HCT116 (cell line): ENCODE measurements around the gene OR2H1. TPM values are rescaled to one million over a fixed set of nuclear protein-coding genes. Genes with fewer than 3 reads are reported as not detected.

ENCODE experiments used
- ATAC-seq: fragments of 200-7000 bp; cut with Tn5 transposase; 2 replicates; pipeline ENCODE4 v1.9.1; 2020; ENCODE audit warnings: mild to moderate bottlenecking, moderate library complexity
- BruUV-seq: library from RNA; stranded (reverse); fragments of 400-500 nt; replicated peaks from 2 replicates; lab custom pipeline; 2021; lab: Mats Ljungman, UMichigan
- CTCF ChIA-PET: fragments of 300-600 bp; sonication (Branson Sonifier 250); formaldehyde crosslinking; loops from one replicate; lab custom pipeline; 2021; ENCODE audit warnings: antibody characterized with exemption; lab: Charles Lee
- POLR2A ChIA-PET: fragments of 300-600, 350-600 bp; sonication (Branson Sonifier 250); formaldehyde crosslinking; loops from one replicate; lab custom pipeline; 2021; ENCODE audit warnings: antibody characterized with exemption; lab: Charles Lee
- RAD21 ChIA-PET, 2 experiments: fragments of 300-600 bp; sonication (Branson Sonifier 250); formaldehyde crosslinking; loops; one replicate each; lab custom pipeline; 2023; ENCODE audit warnings: low total read pairs in 2 of 2; ENCODE audit not compliant: uncharacterized antibody in 2 of 2, unreplicated experiment in 2 of 2, low non-redundant PET in 1 of 2; lab: Charles Lee
- DNase-seq: peaks from one replicate; pipeline ENCODE4 v3.0.0-alpha.2; 2010; ENCODE audit warnings: low read depth, low spot score
- H2AFZ ChIP-seq: fragments of 200-600 bp; shearing (Covaris generic), sonication (generic); 2 replicates; pipeline ENCODE4 v1.6.1; 2017; ENCODE audit warnings: low read depth, mixed run types, mixed read lengths, antibody characterized with exemption, low read length; ENCODE audit not compliant: poor library complexity, severe bottlenecking
- H3K27ac ChIP-seq: 2 replicates; pipeline ENCODE4 v1.5.1; 2012; ENCODE audit warnings: low read depth, low read length
- H3K27me3 ChIP-seq: fragments of 200-600 bp; sonication (generic); 2 replicates; pipeline ENCODE4 v1.6.1; 2016; ENCODE audit warnings: mixed run types, low read length, mixed read lengths; ENCODE audit not compliant: insufficient read depth
- H3K36me3 ChIP-seq, 2 experiments: fragments of 200-500 bp in 1 of 2; fragments of 200-600 bp in 1 of 2; sonication (Bioruptor generic) in 1 of 2; sonication (generic) in 1 of 2; 2 replicates each; pipeline versions ENCODE4 v1.5.1 to v1.6.1; 2014 to 2016; ENCODE audit warnings: low read length in 2 of 2, inconsistent platforms in 1 of 2, mixed read lengths in 1 of 2, mixed run types in 1 of 2; ENCODE audit not compliant: insufficient read depth in 2 of 2, control insufficient read depth in 1 of 2
- H3K4me1 ChIP-seq, 2 experiments: fragments of 200-600 bp in 1 of 2; sonication (generic) in 1 of 2; 2 replicates each; pipeline versions ENCODE4 v1.5.1 to v1.6.1; 2012 to 2017; ENCODE audit warnings: low read length in 2 of 2, inconsistent platforms in 1 of 2, mild to moderate bottlenecking in 1 of 2, mixed read lengths in 1 of 2, mixed run types in 1 of 2, moderate library complexity in 1 of 2; ENCODE audit not compliant: insufficient read depth in 2 of 2, control insufficient read depth in 1 of 2
- H3K4me2 ChIP-seq: fragments of 200-600 bp; sonication (generic); 2 replicates; pipeline ENCODE4 v1.6.1; 2017; ENCODE audit warnings: mixed run types, low read length, mixed read lengths
- H3K4me3 ChIP-seq, 2 experiments: fragments of 200-600 bp in 1 of 2; sonication (generic) in 1 of 2; replicated peaks in 1 of 2; 2 replicates each; pipeline ENCODE4 v1.5.1; 2011 to 2016; ENCODE audit warnings: low read length in 2 of 2, control low read depth in 1 of 2, low read depth in 1 of 2, mild to moderate bottlenecking in 1 of 2, mixed read lengths in 1 of 2, mixed run types in 1 of 2
- H3K79me2 ChIP-seq: fragments of 200-600 bp; sonication (generic); 2 replicates; pipeline ENCODE4 v1.6.1; 2017; ENCODE audit warnings: mild to moderate bottlenecking, mixed run types, low read length, moderate library complexity, mixed read lengths; ENCODE audit not compliant: insufficient read depth
- H3K9ac ChIP-seq: fragments of 200-600 bp; sonication (generic); 2 replicates; pipeline ENCODE4 v1.6.1; 2016; ENCODE audit warnings: low read length, mixed read lengths
- H3K9me2 ChIP-seq: fragments of 200-600 bp; sonication (generic), shearing (Covaris generic); 2 replicates; pipeline ENCODE4 v1.6.1; 2017; ENCODE audit warnings: mixed run types, mild to moderate bottlenecking, moderate library complexity; ENCODE audit not compliant: insufficient read depth
- H3K9me3 ChIP-seq, 2 experiments: fragments of 200-500 bp in 1 of 2; fragments of 200-600 bp in 1 of 2; sonication (Bioruptor generic) in 1 of 2; sonication (generic) in 1 of 2; 2 replicates each; pipeline ENCODE4 v1.6.1; 2014 to 2017; ENCODE audit warnings: low read length in 2 of 2, mixed read lengths in 2 of 2, inconsistent platforms in 1 of 2, low read depth in 1 of 2, mild to moderate bottlenecking in 1 of 2, mixed run types in 1 of 2, moderate library complexity in 1 of 2; ENCODE audit not compliant: control insufficient read depth in 1 of 2, insufficient read depth in 1 of 2
- H4K20me1 ChIP-seq: fragments of 200-600 bp; sonication (generic), shearing (Covaris generic); 2 replicates; pipeline ENCODE4 v1.6.1; 2017; ENCODE audit warnings: mixed run types, mild to moderate bottlenecking, moderate library complexity; ENCODE audit not compliant: insufficient read depth
- EGR1 ChIP-seq: IDR thresholded peaks from 2 replicates; pipeline ENCODE4 v1.6.1; 2012; ENCODE audit warnings: low read depth
- ELF1 ChIP-seq: IDR thresholded peaks from 2 replicates; pipeline ENCODE4 v1.6.1; 2012; ENCODE audit warnings: low read depth, borderline replicate concordance
- EZH2 ChIP-seq: fragments of 200-600 bp; sonication (generic); IDR thresholded peaks from 2 replicates; pipeline ENCODE4 v1.6.1; 2017; ENCODE audit warnings: antibody characterized with exemption, mixed run types
- JUND ChIP-seq: IDR thresholded peaks from 2 replicates; pipeline ENCODE4 v1.6.1; 2012
- POLR2A ChIP-seq: IDR thresholded peaks from 2 replicates; pipeline ENCODE4 v1.7.0; 2011; ENCODE audit warnings: borderline replicate concordance; ENCODE audit not compliant: insufficient read depth, insufficient read length; ENCODE audit errors: extremely low read depth
- RAD21 ChIP-seq: IDR thresholded peaks from 2 replicates; pipeline ENCODE4 v1.6.1; 2012; ENCODE audit warnings: low read depth, mild to moderate bottlenecking
- SP1 ChIP-seq: IDR thresholded peaks from 2 replicates; pipeline ENCODE4 v1.6.1; 2012; ENCODE audit warnings: low read depth
- TCF7L2 ChIP-seq: IDR thresholded peaks from 2 replicates; pipeline ENCODE4 v1.7.0; 2011; ENCODE audit warnings: borderline replicate concordance, inconsistent platforms; ENCODE audit not compliant: insufficient read depth, insufficient read length; ENCODE audit errors: extremely low read depth
- YY1 ChIP-seq: IDR thresholded peaks from 2 replicates; pipeline ENCODE4 v1.6.1; 2011; ENCODE audit warnings: low read length, low read depth, moderate library complexity, mild to moderate bottlenecking; ENCODE audit not compliant: insufficient replicate concordance; ENCODE audit errors: extremely low read depth
- ZNF274 ChIP-seq: fragments of 200-500 bp; sonication (Bioruptor generic); IDR thresholded peaks from 2 replicates; pipeline ENCODE4 v1.6.1; 2014; ENCODE audit warnings: mild to moderate bottlenecking, low read depth, low read length, inconsistent platforms
- intact Hi-C: fragments of 100-400 bp; cut with micrococcal nuclease; formaldehyde crosslinking; loops from 2 replicates; pipeline ENCODE4 v1.10.0; 2022
- total RNA-seq: library from RNA; stranded (reverse); gene quantifications from one replicate; pipeline ENCODE4 v1.2.1, GENCODE V29; 2021; ENCODE audit not compliant: unreplicated experiment
- TF ChIP-seq, protein P1 (sequence below): IDR thresholded peaks from 2 replicates; pipeline ENCODE4 v1.6.1; 2012
- TF ChIP-seq, protein P2 (sequence below), 3 experiments: fragments of 200-600 bp in 1 of 3; sonication (generic) in 1 of 3; IDR thresholded peaks in 2 of 3; conservative IDR thresholded peaks in 1 of 3; 2 replicates each; pipeline ENCODE4 v1.5.1; 2012 to 2017; ENCODE audit warnings: low read depth in 2 of 3, low read length in 2 of 3, antibody characterized with exemption in 1 of 3, borderline replicate concordance in 1 of 3, control low read depth in 1 of 3, mild to moderate bottlenecking in 1 of 3, mixed read lengths in 1 of 3, mixed run types in 1 of 3, moderate library complexity in 1 of 3; ENCODE audit not compliant: insufficient read depth in 1 of 3
- TF ChIP-seq, protein P3 (sequence below): IDR thresholded peaks from 2 replicates; pipeline ENCODE4 v1.6.1; 2012
- TF ChIP-seq, protein P4 (sequence below): IDR thresholded peaks from 2 replicates; pipeline ENCODE4 v1.6.1; 2012; ENCODE audit warnings: low read depth
- TF ChIP-seq, protein P5 (sequence below): IDR thresholded peaks from 2 replicates; pipeline ENCODE4 v1.6.1; 2011; ENCODE audit warnings: mild to moderate bottlenecking, low read length, moderate library complexity; ENCODE audit not compliant: insufficient replicate concordance; ENCODE audit errors: extremely low read depth

The OR2H1 gene
- total RNA-seq, 1 experiment from 2014 or later = not detected

DNA sequence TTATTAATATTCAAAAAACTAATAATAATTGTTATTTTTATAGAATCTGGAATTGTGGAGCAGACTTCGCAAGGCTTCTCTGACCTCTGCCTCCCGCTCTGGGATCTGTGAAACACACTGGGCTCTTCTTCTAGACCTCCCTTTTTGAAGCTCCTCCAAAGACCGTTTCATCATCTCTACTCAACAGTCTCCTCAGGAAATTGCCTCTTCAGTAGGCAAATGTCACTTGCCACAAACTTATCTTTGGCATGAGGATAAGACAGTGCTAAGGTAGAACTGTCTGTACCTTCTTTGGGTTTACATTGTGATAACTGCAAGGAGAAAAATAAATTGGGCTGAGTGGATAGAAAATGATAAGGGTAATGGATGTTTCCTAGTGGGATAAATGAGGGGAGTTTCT is 33.1 kb downstream of the OR2H1 start:
- H3K27me3 ChIP-seq = peaks cover 5% of the 10 kb centered on the region; the same call in 1 of the 2 replicates
- H3K4me3 ChIP-seq = no peak overlapping the region
- no peak overlapping the region for H3K9ac ChIP-seq
- H2AFZ ChIP-seq = no peak overlapping the region
- DNase-seq (no peak), ATAC-seq (no peak)
- H3K4me1 ChIP-seq = no peaks in the 10 kb centered on the region
- H3K79me2 ChIP-seq = no peaks in the 10 kb centered on the region
- H3K36me3 ChIP-seq = no peaks in the 10 kb centered on the region
- H3K9me2 ChIP-seq = no peaks in the 10 kb centered on the region; the same call in 1 of the 2 replicates
- TF ChIP-seq SP1 (no peak), JUND (no peak), ELF1 (no peak), ZNF274 (no peak), EGR1 (no peak), YY1 (no peak), POLR2A (no peak), EZH2 (no peak), RAD21 (no peak), TCF7L2 (no peak)
- TF ChIP-seq, protein P1, sequence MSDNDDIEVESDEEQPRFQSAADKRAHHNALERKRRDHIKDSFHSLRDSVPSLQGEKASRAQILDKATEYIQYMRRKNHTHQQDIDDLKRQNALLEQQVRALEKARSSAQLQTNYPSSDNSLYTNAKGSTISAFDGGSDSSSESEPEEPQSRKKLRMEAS = no peak
- TF ChIP-seq, protein P2, sequence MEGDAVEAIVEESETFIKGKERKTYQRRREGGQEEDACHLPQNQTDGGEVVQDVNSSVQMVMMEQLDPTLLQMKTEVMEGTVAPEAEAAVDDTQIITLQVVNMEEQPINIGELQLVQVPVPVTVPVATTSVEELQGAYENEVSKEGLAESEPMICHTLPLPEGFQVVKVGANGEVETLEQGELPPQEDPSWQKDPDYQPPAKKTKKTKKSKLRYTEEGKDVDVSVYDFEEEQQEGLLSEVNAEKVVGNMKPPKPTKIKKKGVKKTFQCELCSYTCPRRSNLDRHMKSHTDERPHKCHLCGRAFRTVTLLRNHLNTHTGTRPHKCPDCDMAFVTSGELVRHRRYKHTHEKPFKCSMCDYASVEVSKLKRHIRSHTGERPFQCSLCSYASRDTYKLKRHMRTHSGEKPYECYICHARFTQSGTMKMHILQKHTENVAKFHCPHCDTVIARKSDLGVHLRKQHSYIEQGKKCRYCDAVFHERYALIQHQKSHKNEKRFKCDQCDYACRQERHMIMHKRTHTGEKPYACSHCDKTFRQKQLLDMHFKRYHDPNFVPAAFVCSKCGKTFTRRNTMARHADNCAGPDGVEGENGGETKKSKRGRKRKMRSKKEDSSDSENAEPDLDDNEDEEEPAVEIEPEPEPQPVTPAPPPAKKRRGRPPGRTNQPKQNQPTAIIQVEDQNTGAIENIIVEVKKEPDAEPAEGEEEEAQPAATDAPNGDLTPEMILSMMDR (IDR thresholded peaks at IDR 0.05 in 2 of 3, conservative IDR thresholded peaks at IDR 0.05 in 1 of 3; ENCODE audit: borderline replicate concordance in 1 of 3, insufficient read depth in 1 of 3, low read depth in 2 of 3, low read length in 2 of 3) = no peak
- TF ChIP-seq, protein P3, sequence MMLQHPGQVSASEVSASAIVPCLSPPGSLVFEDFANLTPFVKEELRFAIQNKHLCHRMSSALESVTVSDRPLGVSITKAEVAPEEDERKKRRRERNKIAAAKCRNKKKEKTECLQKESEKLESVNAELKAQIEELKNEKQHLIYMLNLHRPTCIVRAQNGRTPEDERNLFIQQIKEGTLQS = no peak
- TF ChIP-seq, protein P4, sequence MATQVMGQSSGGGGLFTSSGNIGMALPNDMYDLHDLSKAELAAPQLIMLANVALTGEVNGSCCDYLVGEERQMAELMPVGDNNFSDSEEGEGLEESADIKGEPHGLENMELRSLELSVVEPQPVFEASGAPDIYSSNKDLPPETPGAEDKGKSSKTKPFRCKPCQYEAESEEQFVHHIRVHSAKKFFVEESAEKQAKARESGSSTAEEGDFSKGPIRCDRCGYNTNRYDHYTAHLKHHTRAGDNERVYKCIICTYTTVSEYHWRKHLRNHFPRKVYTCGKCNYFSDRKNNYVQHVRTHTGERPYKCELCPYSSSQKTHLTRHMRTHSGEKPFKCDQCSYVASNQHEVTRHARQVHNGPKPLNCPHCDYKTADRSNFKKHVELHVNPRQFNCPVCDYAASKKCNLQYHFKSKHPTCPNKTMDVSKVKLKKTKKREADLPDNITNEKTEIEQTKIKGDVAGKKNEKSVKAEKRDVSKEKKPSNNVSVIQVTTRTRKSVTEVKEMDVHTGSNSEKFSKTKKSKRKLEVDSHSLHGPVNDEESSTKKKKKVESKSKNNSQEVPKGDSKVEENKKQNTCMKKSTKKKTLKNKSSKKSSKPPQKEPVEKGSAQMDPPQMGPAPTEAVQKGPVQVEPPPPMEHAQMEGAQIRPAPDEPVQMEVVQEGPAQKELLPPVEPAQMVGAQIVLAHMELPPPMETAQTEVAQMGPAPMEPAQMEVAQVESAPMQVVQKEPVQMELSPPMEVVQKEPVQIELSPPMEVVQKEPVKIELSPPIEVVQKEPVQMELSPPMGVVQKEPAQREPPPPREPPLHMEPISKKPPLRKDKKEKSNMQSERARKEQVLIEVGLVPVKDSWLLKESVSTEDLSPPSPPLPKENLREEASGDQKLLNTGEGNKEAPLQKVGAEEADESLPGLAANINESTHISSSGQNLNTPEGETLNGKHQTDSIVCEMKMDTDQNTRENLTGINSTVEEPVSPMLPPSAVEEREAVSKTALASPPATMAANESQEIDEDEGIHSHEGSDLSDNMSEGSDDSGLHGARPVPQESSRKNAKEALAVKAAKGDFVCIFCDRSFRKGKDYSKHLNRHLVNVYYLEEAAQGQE = no peak
- TF ChIP-seq, protein P5, sequence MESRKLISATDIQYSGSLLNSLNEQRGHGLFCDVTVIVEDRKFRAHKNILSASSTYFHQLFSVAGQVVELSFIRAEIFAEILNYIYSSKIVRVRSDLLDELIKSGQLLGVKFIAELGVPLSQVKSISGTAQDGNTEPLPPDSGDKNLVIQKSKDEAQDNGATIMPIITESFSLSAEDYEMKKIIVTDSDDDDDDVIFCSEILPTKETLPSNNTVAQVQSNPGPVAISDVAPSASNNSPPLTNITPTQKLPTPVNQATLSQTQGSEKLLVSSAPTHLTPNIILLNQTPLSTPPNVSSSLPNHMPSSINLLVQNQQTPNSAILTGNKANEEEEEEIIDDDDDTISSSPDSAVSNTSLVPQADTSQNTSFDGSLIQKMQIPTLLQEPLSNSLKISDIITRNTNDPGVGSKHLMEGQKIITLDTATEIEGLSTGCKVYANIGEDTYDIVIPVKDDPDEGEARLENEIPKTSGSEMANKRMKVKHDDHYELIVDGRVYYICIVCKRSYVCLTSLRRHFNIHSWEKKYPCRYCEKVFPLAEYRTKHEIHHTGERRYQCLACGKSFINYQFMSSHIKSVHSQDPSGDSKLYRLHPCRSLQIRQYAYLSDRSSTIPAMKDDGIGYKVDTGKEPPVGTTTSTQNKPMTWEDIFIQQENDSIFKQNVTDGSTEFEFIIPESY = no peak
- TF ChIP-seq, all 23 proteins: peak for 0
- no TSS peak for BruUV-seq
- no peak overlapping the region for H3K27ac ChIP-seq
- H3K4me2 ChIP-seq = no peak overlapping the region
- RAD21 ChIA-PET = no interaction called here
- POLR2A ChIA-PET = no interaction called here
- CTCF ChIA-PET = no interaction called here
- H3K9me3 ChIP-seq = no peaks in the 10 kb centered on the region
- H4K20me1 ChIP-seq = no peaks in the 10 kb centered on the region
- intact Hi-C loops = no loop called here
